Trophoblast cell (in vitro differentiated cells and primary cell): ENCODE measurements around the gene UNK.
A peak's percentile ranks its signal among the peaks of the same experiment; 100 is the strongest.

Experiments
- DNase-seq, 2 donors: peaks; one replicate each; pipeline ENCODE4 v3.0.0-alpha.2; 2016
- H2AFZ ChIP-seq: 2 replicates; pipeline ENCODE4 v1.6.1; 2013; ENCODE audit warnings: low read length, moderate library complexity, mild to moderate bottlenecking; ENCODE audit not compliant: insufficient read depth, poor library complexity
- H2AK5ac ChIP-seq: 2 replicates; pipeline ENCODE4 v1.6.1; 2013; ENCODE audit warnings: mild to moderate bottlenecking, low read length
- H2BK120ac ChIP-seq: 2 replicates; pipeline ENCODE4 v1.6.1; 2013; ENCODE audit warnings: low read length, mild to moderate bottlenecking, moderate library complexity; ENCODE audit not compliant: insufficient read depth, poor library complexity
- H2BK12ac ChIP-seq: 2 replicates; pipeline ENCODE4 v1.6.1; 2013; ENCODE audit warnings: mild to moderate bottlenecking, low read length, moderate library complexity
- H2BK5ac ChIP-seq: 2 replicates; pipeline ENCODE4 v1.6.1; 2013; ENCODE audit warnings: low read length, low read depth, moderate library complexity, mild to moderate bottlenecking; ENCODE audit not compliant: poor library complexity
- H3K14ac ChIP-seq: 2 replicates; pipeline ENCODE4 v1.6.1; 2013; ENCODE audit warnings: mild to moderate bottlenecking, low read length
- H3K18ac ChIP-seq: 2 replicates; pipeline ENCODE4 v1.6.1; 2013; ENCODE audit warnings: mild to moderate bottlenecking, low read length
- H3K23ac ChIP-seq: 2 replicates; pipeline ENCODE4 v1.6.1; 2013; ENCODE audit warnings: low read length
- H3K27ac ChIP-seq: 2 replicates; pipeline ENCODE4 v1.5.1; 2013; ENCODE audit warnings: low read depth, mild to moderate bottlenecking, inconsistent platforms, low read length, moderate library complexity
- H3K27me3 ChIP-seq: 2 replicates; pipeline ENCODE4 v1.6.1; 2013; ENCODE audit warnings: inconsistent platforms, mild to moderate bottlenecking, low read length, moderate library complexity; ENCODE audit not compliant: insufficient read depth
- H3K36me3 ChIP-seq, 2 experiments: 1 replicate in 1 of 2; 2 replicates in 1 of 2; pipeline ENCODE4 v1.6.1; 2013; ENCODE audit warnings: low read length in 2 of 2, mild to moderate bottlenecking in 2 of 2, moderate library complexity in 1 of 2; ENCODE audit not compliant: insufficient read depth in 2 of 2, control insufficient read depth in 1 of 2
- H3K4ac ChIP-seq: 2 replicates; pipeline ENCODE4 v1.6.1; 2013; ENCODE audit warnings: low read depth, mild to moderate bottlenecking, low read length, moderate library complexity
- H3K4me1 ChIP-seq, 2 experiments: 1 replicate in 1 of 2; 2 replicates in 1 of 2; pipeline ENCODE4 v1.6.1; 2013; ENCODE audit warnings: low read length in 2 of 2, mild to moderate bottlenecking in 2 of 2, moderate library complexity in 1 of 2; ENCODE audit not compliant: insufficient read depth in 2 of 2, control insufficient read depth in 1 of 2
- H3K4me2 ChIP-seq: 2 replicates; pipeline ENCODE4 v1.6.1; 2013; ENCODE audit warnings: inconsistent platforms, mild to moderate bottlenecking, low read length, moderate library complexity
- H3K4me3 ChIP-seq: 2 replicates; pipeline ENCODE4 v1.5.1; 2013; ENCODE audit warnings: mild to moderate bottlenecking, low read depth, low read length, inconsistent platforms
- H3K79me1 ChIP-seq: one replicate; pipeline ENCODE4 v1.6.1; 2013; ENCODE audit warnings: low read length
- H3K79me2 ChIP-seq: 2 replicates; pipeline ENCODE4 v1.6.1; 2013; ENCODE audit warnings: low read length, mild to moderate bottlenecking; ENCODE audit not compliant: control insufficient read depth, insufficient read depth, poor library complexity
- H3K9ac ChIP-seq: 2 replicates; pipeline ENCODE4 v1.6.1; 2013; ENCODE audit warnings: mild to moderate bottlenecking, low read length
- H3K9me3 ChIP-seq: 2 replicates; pipeline ENCODE4 v1.6.1; 2013; ENCODE audit warnings: low read depth, mild to moderate bottlenecking, control low read depth, inconsistent platforms, low read length; ENCODE audit not compliant: insufficient read depth
- H4K12ac ChIP-seq: 2 replicates; pipeline ENCODE4 v1.6.1; 2013; ENCODE audit warnings: low read depth, mild to moderate bottlenecking, low read length, moderate library complexity
- H4K8ac ChIP-seq: 2 replicates; pipeline ENCODE4 v1.6.1; 2013; ENCODE audit warnings: low read depth, mild to moderate bottlenecking, low read length, moderate library complexity
- H4K91ac ChIP-seq: one replicate; pipeline ENCODE4 v1.6.1; 2013; ENCODE audit warnings: low read depth, mild to moderate bottlenecking, low read length, moderate library complexity
- WGBS: extraction: QIAGEN DNeasy Blood & Tissue Kit; methylation state at CpG from one replicate; pipeline ENCODE4 v1.1.7; 2013; ENCODE audit warnings: missing lambda C conversion rate; ENCODE audit not compliant: insufficient read length, insufficient coverage; ENCODE audit errors: extremely low coverage; 5-methylcytosine and 5-hydroxymethylcytosine counted together

The UNK gene

DNA sequence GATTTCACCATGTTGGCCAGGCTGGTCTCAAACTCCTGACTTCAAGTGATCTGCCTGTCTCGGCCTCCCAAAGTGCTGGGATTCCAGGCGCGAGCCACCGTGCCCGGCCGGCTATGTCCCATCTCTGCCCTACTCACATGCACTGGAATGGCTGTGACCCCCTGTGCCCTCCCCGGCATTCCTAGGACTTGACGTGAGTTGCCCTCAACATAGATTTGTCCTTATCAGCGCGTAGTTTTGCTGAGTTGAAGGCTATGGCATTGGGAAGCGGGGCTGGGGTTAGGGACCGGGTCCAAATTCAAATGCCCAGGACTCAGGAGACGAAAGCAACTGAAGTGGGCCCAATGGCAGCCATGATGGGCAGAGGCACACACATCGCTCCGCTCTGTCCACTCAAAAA is 53.8 kb downstream of the UNK start:
- Histone ChIP-seq H3K23ac (no peak overlapping the region), H2AFZ (no peak overlapping the region), H3K79me2 (no peaks in the 10 kb centered on the region), H2BK120ac (no peak overlapping the region), H3K79me1 (no peaks in the 10 kb centered on the region), H3K4me3 (no peak overlapping the region), H3K27ac (no peak overlapping the region), H3K9me3 (peaks cover 4% of the 10 kb centered on the region), H3K14ac (no peak overlapping the region), H2BK12ac (no peak overlapping the region), H4K12ac (no peak overlapping the region), H2BK5ac (no peak overlapping the region), H3K36me3 (no peaks in the 10 kb centered on the region), H3K18ac (no peak overlapping the region), H3K4ac (no peak overlapping the region), H3K4me1 (no peaks in the 10 kb centered on the region), H2AK5ac (no peak overlapping the region), H4K8ac (no peak overlapping the region), H3K4me2 (no peak overlapping the region), H4K91ac (no peak overlapping the region), H3K27me3 (no peaks in the 10 kb centered on the region), H3K9ac (no peak overlapping the region)
- WGBS = no CpG with 5 or more reads among the region's 15 CpGs
- no peak for DNase-seq

DNA sequence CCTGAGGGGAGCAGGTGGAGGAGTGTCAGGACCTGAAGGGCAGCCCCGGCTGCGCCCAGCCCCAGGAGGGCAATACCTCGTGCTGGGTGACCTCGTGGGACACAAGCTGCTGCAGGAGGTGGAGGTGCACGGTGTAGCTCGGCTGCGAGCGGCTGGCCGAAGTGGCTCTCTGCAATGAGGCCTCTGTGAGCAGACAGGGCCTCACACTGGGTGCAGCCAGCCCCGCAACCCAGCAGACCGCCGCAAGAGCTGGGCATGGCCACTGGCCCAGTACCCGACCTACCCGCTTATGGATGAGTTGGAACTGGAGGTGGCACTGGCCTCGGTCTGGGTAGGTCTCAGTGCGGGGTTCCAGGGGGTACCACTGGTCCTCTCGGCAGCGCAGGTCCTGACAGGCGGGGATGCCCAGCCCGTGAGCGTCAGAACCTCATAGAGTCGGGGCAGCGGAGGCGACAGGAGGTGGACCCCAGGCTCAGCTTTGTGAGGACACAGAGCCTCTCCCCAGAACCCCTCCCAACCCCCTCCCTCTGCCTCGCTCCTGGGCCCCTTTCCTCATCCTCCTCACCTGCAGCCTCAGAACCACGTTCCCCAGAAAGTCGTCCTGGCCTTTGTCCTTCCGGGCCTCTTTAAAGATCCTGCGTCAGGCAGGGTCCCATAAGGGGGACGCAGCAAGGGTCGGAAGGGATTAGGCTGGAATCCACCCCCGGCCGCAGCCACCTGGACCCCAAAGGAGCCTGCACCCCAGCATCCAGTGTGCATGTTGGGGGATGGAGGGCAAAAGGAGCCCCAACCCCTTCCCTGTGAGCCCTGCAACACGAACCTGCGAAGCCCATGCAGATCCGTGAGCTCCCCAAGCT is 55.6 kb downstream of the UNK start:
- Histone ChIP-seq H3K4me1 (peaks cover 9 to 12% of the 10 kb centered on the region in 2 experiments), H2BK120ac (peak overlapping the region; percentile 21), H2BK12ac (no peak overlapping the region), H3K79me1 (peaks cover 8% of the 10 kb centered on the region), H3K36me3 (no peaks in the 10 kb centered on the region), H4K12ac (no peak overlapping the region), H3K27ac (no peak overlapping the region), H3K79me2 (no peaks in the 10 kb centered on the region), H3K23ac (no peak overlapping the region), H2BK5ac (no peak overlapping the region), H2AFZ (no peak overlapping the region), H3K4me3 (no peak overlapping the region), H3K14ac (no peak overlapping the region), H3K27me3 (no peaks in the 10 kb centered on the region), H3K18ac (no peak overlapping the region), H4K8ac (no peak overlapping the region), H3K9me3 (no peaks in the 10 kb centered on the region), H2AK5ac (no peak overlapping the region), H3K4me2 (no peak overlapping the region), H3K4ac (no peak overlapping the region), H4K91ac (no peak overlapping the region), H3K9ac (no peak overlapping the region)
- WGBS = no CpG with 5 or more reads among the region's 36 CpGs
- DNase-seq = no peak

DNA sequence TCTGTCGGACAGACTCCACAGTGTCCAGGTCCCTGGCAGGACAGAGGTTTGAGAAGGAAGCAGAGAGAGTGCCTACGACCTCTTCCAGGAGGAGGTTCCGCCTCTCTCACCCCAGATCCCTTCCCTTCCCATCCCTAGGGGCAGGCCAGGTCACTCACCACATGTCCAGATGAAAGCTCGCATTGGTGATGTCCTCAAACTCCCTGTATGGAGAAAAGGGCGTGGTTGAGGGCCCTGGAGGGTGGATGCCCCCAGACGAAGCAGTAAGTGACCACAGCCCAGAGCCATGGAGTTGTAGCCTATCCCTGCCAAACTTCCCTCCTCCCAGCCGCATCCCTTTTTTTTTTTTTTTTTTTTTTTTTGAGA is 56.2 kb downstream of the UNK start:
- H3K79me2 ChIP-seq = no peaks in the 10 kb centered on the region
- H3K4me3 ChIP-seq = no peak overlapping the region
- H3K18ac ChIP-seq = no peak overlapping the region
- no peak for DNase-seq
- no peaks in the 10 kb centered on the region for H3K27me3 ChIP-seq
- no peak overlapping the region for H4K91ac ChIP-seq
- no peak overlapping the region for H2AK5ac ChIP-seq
- no peaks in the 10 kb centered on the region for H3K36me3 ChIP-seq
- H3K9me3 ChIP-seq = no peaks in the 10 kb centered on the region
- no peak overlapping the region for H2BK120ac ChIP-seq
- H2BK5ac ChIP-seq = no peak overlapping the region
- no peak overlapping the region for H3K4ac ChIP-seq
- no CpG with 5 or more reads among the region's 7 CpGs for WGBS
- H3K9ac ChIP-seq = no peak overlapping the region
- no peak overlapping the region for H3K4me2 ChIP-seq
- H3K23ac ChIP-seq = no peak overlapping the region
- no peak overlapping the region for H2BK12ac ChIP-seq
- no peak overlapping the region for H4K12ac ChIP-seq
- no peak overlapping the region for H2AFZ ChIP-seq
- H3K14ac ChIP-seq = no peak overlapping the region
- H3K79me1 ChIP-seq = peaks cover 11% of the 10 kb centered on the region
- H4K8ac ChIP-seq = no peak overlapping the region
- peaks cover 12 to 17% of the 10 kb centered on the region in 2 experiments for H3K4me1 ChIP-seq
- no peak overlapping the region for H3K27ac ChIP-seq

DNA sequence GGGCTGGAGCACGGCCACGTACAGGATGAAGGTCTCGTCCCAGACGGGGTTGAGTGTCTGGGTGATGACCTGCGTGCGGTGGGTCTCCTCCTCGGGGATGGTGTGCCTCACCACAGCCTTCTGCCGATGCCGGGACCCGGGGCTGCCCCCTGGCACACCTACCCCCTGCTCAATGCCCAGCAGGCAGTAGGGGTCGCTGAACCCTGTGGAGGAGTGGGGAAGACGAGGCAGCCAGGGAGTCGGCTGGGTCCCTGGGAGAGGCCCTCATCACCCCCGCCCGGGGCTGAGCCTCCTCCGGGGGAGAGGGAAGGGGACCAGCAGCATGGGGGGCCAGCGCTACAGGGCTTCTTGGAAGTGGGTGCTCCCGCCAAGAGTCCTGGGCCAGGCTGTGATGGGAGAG is 57.8 kb downstream of the UNK start:
- Histone ChIP-seq H2BK12ac (no peak overlapping the region), H2BK5ac (no peak overlapping the region), H2BK120ac (no peak overlapping the region), H3K27ac (no peak overlapping the region), H3K27me3 (no peaks in the 10 kb centered on the region), H3K4ac (no peak overlapping the region), H3K4me1 (peaks cover 17 to 24% of the 10 kb centered on the region in 2 experiments), H2AK5ac (peak overlapping the region; percentile 21), H3K18ac (no peak overlapping the region), H3K4me2 (no peak overlapping the region), H3K36me3 (peaks cover 14 to 16% of the 10 kb centered on the region in 2 experiments), H3K9ac (no peak overlapping the region), H4K8ac (no peak overlapping the region), H3K14ac (no peak overlapping the region), H4K91ac (no peak overlapping the region), H3K79me1 (peaks cover 14% of the 10 kb centered on the region), H3K9me3 (peaks cover 2% of the 10 kb centered on the region), H4K12ac (no peak overlapping the region), H3K79me2 (no peaks in the 10 kb centered on the region), H3K23ac (no peak overlapping the region), H3K4me3 (no peak overlapping the region), H2AFZ (no peak overlapping the region)
- WGBS = no CpG with 5 or more reads among the region's 18 CpGs
- no peak for DNase-seq
